ENCODE results near the gene UTP14C. TPM values are rescaled to one million over a fixed set of nuclear protein-coding genes. Genes with fewer than 3 reads are reported as not detected.
A peak's percentile ranks its signal among the peaks of the same experiment; 100 is the strongest.

UTP14C gene
- total and polyA plus RNA-seq, 11 donors, result 3.1 to 15.4 (median 11.9) TPM

DNA sequence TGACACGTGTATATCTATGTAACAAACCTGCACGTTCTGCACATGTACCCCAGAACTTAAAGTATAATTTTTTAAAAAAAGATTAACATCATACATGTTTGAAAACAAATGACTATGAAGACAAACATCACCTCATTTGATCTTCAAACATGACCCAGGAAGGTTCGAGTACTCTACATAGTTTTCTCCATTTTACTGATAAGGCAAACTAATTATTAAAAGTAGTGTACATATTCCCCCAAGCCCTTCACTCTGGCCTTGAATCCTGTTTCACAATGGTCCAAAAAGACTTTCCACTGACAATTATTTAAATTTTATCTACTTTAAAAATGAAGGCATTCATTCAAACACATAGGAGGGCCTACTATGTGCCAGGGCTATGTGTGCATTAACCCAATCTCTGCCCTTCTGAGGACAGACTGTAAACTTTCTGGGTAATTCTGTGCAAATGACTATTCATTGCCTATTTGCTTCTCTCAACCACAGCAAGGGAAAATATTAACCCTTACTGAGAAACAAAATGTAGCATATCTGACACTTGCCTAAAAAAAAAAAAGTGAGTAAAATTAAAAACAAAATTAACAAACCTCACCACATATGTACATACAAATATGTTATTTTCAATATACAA lies 35.4 kb upstream of the UTP14C start:
- DNase-seq (no peak), ATAC-seq (no peak)
- Histone ChIP-seq H3K4me3 (no peak overlapping the region), H3K9me3 (peaks cover 0 to 19% (median 0%) of the 10 kb centered on the region in 12 donors), H3K27ac (no peak overlapping the region), H3K4me1 (no peaks in the 10 kb centered on the region), H3K27me3 (no peaks in the 10 kb centered on the region), H3K36me3 (no peaks in the 10 kb centered on the region)
- no peak for TF ChIP-seq CTCF (IDR thresholded peaks at IDR 0.05)
- no peak for TF ChIP-seq POLR2A (IDR thresholded peaks at IDR 0.05)
- 85 to 93% (median 87%) methylated on average over 3 of the region's 3 CpGs for WGBS, 4 donors
- intact Hi-C loops (cut with DNase I), result no loop called here

DNA sequence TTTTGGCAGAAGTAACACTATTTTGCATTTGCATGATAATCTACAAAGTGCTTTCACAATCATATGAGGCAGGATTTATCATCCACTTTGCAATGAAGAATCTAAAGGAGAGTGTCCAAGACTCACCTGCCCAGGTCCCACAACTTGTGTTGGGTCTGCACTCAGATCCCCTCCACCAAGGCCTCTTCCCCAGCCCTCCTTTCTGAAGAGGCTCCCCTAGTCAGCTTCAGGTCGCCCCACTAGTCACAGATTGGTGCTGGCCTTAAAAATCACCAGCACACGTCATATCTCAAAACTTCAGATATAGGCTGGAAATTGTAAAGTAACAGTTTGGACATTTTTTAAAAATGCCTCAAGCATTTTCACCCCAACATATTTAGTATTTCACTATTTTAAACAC lies 30.8 kb upstream of the UTP14C start:
- TF ChIP-seq POLR2A (IDR thresholded peaks at IDR 0.05), result no peak
- Histone ChIP-seq H3K4me1 (peaks cover 0 to 30% (median 17%) of the 10 kb centered on the region in 12 donors), H3K27me3 (no peaks in the 10 kb centered on the region), H3K27ac (no peak overlapping the region), H3K36me3 (no peaks in the 10 kb centered on the region), H3K9me3 (no peaks in the 10 kb centered on the region), H3K4me3 (no peak overlapping the region)
- intact Hi-C loops (cut with DNase I), result loop anchor here in 1 of 10 donors (10.0 kb wide), 1 partner anchor 179 kb away; no protein-coding TSS in a partner anchor
- DNase-seq (no peak), ATAC-seq (no peak)
- 88 to 94% (median 91%) methylated on average over 2 of the region's 2 CpGs for WGBS, 4 donors

GRCh38 chr13:51995677-51996551 lies 28.6 kb upstream of the UTP14C start:
- TF ChIP-seq CTCF (IDR thresholded peaks at IDR 0.05) (no peak), POLR2A (IDR thresholded peaks at IDR 0.05) (no peak)
- peaks cover 0 to 43% (median 20%) of the 10 kb centered on the region in 12 donors for H3K4me1 ChIP-seq
- WGBS, 4 donors, result 41 to 49% (median 44%) methylated on average over 9 of the region's 9 CpGs
- no peaks in the 10 kb centered on the region for H3K36me3 ChIP-seq
- H3K4me3 ChIP-seq, result peak overlapping the region in 1 of 12 donors; percentile 8
- peak overlapping the region in 9 of 12 donors; percentile 30 to 68 (median 47) for H3K27ac ChIP-seq
- no peaks in the 10 kb centered on the region for H3K9me3 ChIP-seq
- H3K27me3 ChIP-seq, result no peaks in the 10 kb centered on the region
- intact Hi-C loops (cut with DNase I), result loop anchor here in 4 of 10 donors (5.0 to 10.0 kb wide), 4 partner anchors 44 to 181 kb away; no protein-coding TSS in a partner anchor
- peak; percentile 71 to 82 (median 80) for ATAC-seq
- DNase-seq, result peak in 4 of 5 donors; percentile 27 to 65 (median 37)

GRCh38 chr13:51996641-51997040 lies 27.9 kb upstream of the UTP14C start:
- Histone ChIP-seq H3K4me3 (no peak overlapping the region), H3K9me3 (no peaks in the 10 kb centered on the region), H3K27me3 (no peaks in the 10 kb centered on the region), H3K4me1 (peaks cover 0 to 43% (median 20%) of the 10 kb centered on the region in 12 donors), H3K27ac (peak overlapping the region in 3 of 12 donors; percentile 30 to 56 (median 54)), H3K36me3 (no peaks in the 10 kb centered on the region)
- intact Hi-C loops (cut with DNase I), result loop anchor here in 4 of 10 donors (5.0 to 10.0 kb wide), 4 partner anchors 44 to 182 kb away; no protein-coding TSS in a partner anchor
- TF ChIP-seq CTCF (IDR thresholded peaks at IDR 0.05), result no peak
- TF ChIP-seq POLR2A (IDR thresholded peaks at IDR 0.05), result no peak
- ATAC-seq (no peak), DNase-seq (no peak)
- 90 to 100% (median 91%) methylated on average over 4 of the region's 4 CpGs for WGBS, 4 donors

Data from heart left ventricle (tissue), 16 donors.